A673 (cell line): ENCODE results near the gene SCN1B. TPM values are rescaled to one million over a fixed set of nuclear protein-coding genes. Genes with fewer than 3 reads are reported as not detected.

Source experiments
- Bru-seq: library from RNA; stranded (reverse); fragments of 400-500 nt; gene quantifications from one replicate; lab custom pipeline; 2021; lab: Mats Ljungman, UMichigan
- BruChase-seq, 2 experiments: library from RNA; stranded (reverse); fragments of 400-500 nt; gene quantifications; one replicate each; lab custom pipeline; 2021; lab: Mats Ljungman, UMichigan
- BruUV-seq: library from RNA; stranded (reverse); fragments of 400-500 nt; replicated peaks from 2 replicates; lab custom pipeline; 2021; lab: Mats Ljungman, UMichigan
- CTCF ChIA-PET: fragments of 300-600 bp; sonication (Branson Sonifier 250); formaldehyde crosslinking; loops from one replicate; lab custom pipeline; 2022; ENCODE audit warnings: antibody characterized with exemption; lab: Charles Lee
- POLR2A ChIA-PET: fragments of 300-600 bp; sonication (Branson Sonifier 250); formaldehyde crosslinking; loops from one replicate; lab custom pipeline; 2022; ENCODE audit warnings: antibody characterized with exemption; ENCODE audit not compliant: low non-redundant PET; lab: Charles Lee
- DNase-seq: peaks from one replicate; pipeline ENCODE4 v3.0.0-alpha.2; 2015; ENCODE audit warnings: low spot score
- H3K27ac ChIP-seq: fragments of 200-600 bp; sonication (generic); 2 replicates; pipeline ENCODE4 v1.5.1; 2016; ENCODE audit warnings: mixed run types, low read depth, mild to moderate bottlenecking, mixed read lengths, antibody characterized with exemption, low read length; ENCODE audit not compliant: poor library complexity, severe bottlenecking
- H3K27me3 ChIP-seq: fragments of 200-600 bp; sonication (generic); replicated peaks from 2 replicates; pipeline ENCODE4 v1.6.1; 2017; ENCODE audit warnings: mixed run types, low read depth, mild to moderate bottlenecking, mixed read lengths, antibody characterized with exemption, low read length; ENCODE audit not compliant: insufficient read depth, poor library complexity
- H3K36me3 ChIP-seq: fragments of 200-600 bp; sonication (generic); 2 replicates; pipeline ENCODE4 v1.6.1; 2016; ENCODE audit warnings: mixed run types, mild to moderate bottlenecking, mixed read lengths, antibody characterized with exemption, low read length; ENCODE audit not compliant: insufficient read depth, poor library complexity, severe bottlenecking
- H3K4me1 ChIP-seq: fragments of 200-600 bp; sonication (generic); 2 replicates; pipeline ENCODE4 v1.6.1; 2017; ENCODE audit warnings: mixed run types, mild to moderate bottlenecking, mixed read lengths, antibody characterized with exemption, low read length; ENCODE audit not compliant: insufficient read depth, poor library complexity, severe bottlenecking
- H3K4me3 ChIP-seq: fragments of 200-600 bp; sonication (generic); 2 replicates; pipeline ENCODE4 v1.5.1; 2016; ENCODE audit warnings: low read depth, mixed run types, mild to moderate bottlenecking, mixed read lengths, low read length; ENCODE audit not compliant: poor library complexity, severe bottlenecking
- H3K9me3 ChIP-seq: fragments of 200-600 bp; sonication (generic); 2 replicates; pipeline ENCODE4 v1.6.1; 2016; ENCODE audit warnings: mixed run types, low read depth, mild to moderate bottlenecking, mixed read lengths, antibody characterized with exemption, low read length; ENCODE audit not compliant: poor library complexity, severe bottlenecking
- EZH2 ChIP-seq: fragments of 200-600 bp; sonication (generic); IDR thresholded peaks from 2 replicates; pipeline ENCODE4 v1.6.1; 2017; ENCODE audit warnings: borderline replicate concordance, low read depth, mild to moderate bottlenecking, mixed read lengths, antibody characterized with exemption, low read length; ENCODE audit not compliant: poor library complexity, severe bottlenecking
- intact Hi-C: fragments of 100-400 bp; cut with micrococcal nuclease; formaldehyde crosslinking; loops from one replicate; pipeline ENCODE4 v1.10.0; 2022; ENCODE audit not compliant: unreplicated experiment
- long read RNA-seq: library from polyadenylated mRNA; stranded (forward); transcript quantifications from one replicate; pipeline ENCODE4 v2.0.0, GENCODE V29; 2022
- total RNA-seq: library from RNA; stranded (reverse); gene quantifications from 2 replicates; pipeline ENCODE4 v1.2.3, GENCODE V29; 2021
- TF ChIP-seq, protein P1 (sequence below): fragments of 300-800, 200-600 bp; sonication (generic); conservative IDR thresholded peaks from 2 replicates; pipeline ENCODE4 v1.5.1; 2017; ENCODE audit warnings: low read depth, mild to moderate bottlenecking, antibody characterized with exemption, low read length, moderate library complexity, mixed read lengths

The SCN1B gene
- total RNA-seq (2.0 and 2.3 TPM in 2 replicates), Bru-seq, nascent RNA (percentile 30 among the genes with signal in this experiment), BruChase-seq, experiment 1, labeled RNA remaining after a 2-hour chase (percentile 31 among the genes with signal in this experiment), BruChase-seq, experiment 2, labeled RNA remaining after a 6-hour chase (percentile 39 among the genes with signal in this experiment)
- long read RNA-seq, partial matches to known transcripts: 1 of 1 reads
- long read RNA-seq, other reads (novel, unspliced or antisense): 0 of 1 reads

DNA sequence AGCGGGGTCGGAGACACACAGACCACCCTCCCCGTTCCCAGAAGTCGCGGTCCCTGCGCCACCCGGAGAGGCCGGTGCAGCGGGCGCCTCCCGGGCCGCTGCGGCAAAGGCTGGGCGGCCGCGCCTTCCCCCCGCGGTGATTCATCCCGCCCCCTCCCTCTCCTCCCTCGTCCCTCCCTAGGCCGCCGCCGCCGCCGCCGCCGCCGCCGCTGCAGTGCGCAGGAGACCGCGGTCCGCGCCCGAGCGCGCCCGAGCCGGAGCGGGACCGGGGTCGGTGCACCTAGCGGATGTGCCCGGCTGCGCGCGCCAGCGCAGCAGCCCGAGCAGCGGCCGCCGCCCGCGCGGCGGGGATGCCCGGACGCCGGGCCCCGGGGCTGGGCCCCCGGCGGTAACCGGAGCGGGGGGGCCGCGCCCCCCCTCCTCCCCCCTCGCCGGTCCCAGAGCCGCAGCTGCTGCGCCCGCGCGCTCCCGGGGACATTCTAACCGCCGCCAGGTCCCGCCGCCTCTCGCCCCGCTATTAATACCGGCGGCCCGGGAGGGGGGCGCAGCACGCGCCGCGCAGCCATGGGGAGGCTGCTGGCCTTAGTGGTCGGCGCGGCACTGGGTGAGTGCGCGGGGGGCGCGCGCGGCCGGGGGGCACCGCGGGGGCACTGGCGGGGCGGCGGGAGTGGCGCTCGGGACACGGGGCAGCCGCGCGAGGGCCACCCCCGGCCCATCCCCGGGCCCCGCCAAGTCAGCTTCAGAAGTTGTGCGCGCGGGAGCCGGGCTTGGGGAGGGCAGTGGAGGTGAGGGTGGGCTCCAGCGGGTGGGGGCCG is at the start of gene SCN1B:
SCN1B (plus strand) TSS at position 214 of the 815 bp plus-strand sequence; CDS start at position 565, 351 bp downstream.
- intact Hi-C loops: no loop called here
- Histone ChIP-seq H3K9me3 (no peaks in the 10 kb centered on the region), H3K27me3 (no peaks in the 10 kb centered on the region), H3K27ac (no peak within 1 kb of the TSS), H3K36me3 (peaks cover 14% of the 10 kb centered on the region), H3K4me3 (peak within 1 kb of the TSS; percentile 48), H3K4me1 (no peaks in the 10 kb centered on the region)
- CTCF ChIA-PET: interaction anchor here (0.5 to 0.6 kb wide), 3 partner anchors 14 to 662 kb away, joined by 3 to 4 read pairs (median 3); no protein-coding TSS in a partner anchor
- POLR2A ChIA-PET: no interaction called here
- peak; percentile 78 for DNase-seq
- BruUV-seq: no TSS peak
- TF ChIP-seq, protein P1, sequence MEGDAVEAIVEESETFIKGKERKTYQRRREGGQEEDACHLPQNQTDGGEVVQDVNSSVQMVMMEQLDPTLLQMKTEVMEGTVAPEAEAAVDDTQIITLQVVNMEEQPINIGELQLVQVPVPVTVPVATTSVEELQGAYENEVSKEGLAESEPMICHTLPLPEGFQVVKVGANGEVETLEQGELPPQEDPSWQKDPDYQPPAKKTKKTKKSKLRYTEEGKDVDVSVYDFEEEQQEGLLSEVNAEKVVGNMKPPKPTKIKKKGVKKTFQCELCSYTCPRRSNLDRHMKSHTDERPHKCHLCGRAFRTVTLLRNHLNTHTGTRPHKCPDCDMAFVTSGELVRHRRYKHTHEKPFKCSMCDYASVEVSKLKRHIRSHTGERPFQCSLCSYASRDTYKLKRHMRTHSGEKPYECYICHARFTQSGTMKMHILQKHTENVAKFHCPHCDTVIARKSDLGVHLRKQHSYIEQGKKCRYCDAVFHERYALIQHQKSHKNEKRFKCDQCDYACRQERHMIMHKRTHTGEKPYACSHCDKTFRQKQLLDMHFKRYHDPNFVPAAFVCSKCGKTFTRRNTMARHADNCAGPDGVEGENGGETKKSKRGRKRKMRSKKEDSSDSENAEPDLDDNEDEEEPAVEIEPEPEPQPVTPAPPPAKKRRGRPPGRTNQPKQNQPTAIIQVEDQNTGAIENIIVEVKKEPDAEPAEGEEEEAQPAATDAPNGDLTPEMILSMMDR: no peak
- no peak for TF ChIP-seq EZH2

GRCh38 chr19:34982275-34982674 is 48.0 kb upstream of the SCN1B start:
- ChIA-PET POLR2A (no interaction called here), CTCF (no interaction called here)
- no TSS peak for BruUV-seq

DNA sequence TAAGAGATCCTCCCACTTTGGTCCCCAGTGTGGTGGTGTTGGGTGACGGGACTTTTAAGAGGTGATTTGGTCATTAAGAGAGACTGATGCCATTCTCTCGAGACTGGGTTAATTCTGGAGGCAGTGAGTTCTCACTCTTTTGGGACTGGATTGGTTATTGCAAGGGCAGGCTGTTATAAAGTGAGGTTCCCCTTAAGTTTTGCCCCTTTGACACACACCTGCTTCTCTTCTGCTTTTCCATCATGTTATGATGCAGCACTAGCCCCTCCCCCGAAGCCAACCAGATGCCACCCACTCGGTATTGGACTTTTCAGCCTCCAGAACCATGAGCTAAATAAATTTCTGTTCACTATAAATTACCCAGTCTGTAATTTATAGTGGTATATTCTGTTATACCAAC is 46.5 kb upstream of the SCN1B start:
- Histone ChIP-seq H3K27ac (no peak overlapping the region), H3K4me3 (no peak overlapping the region), H3K36me3 (no peaks in the 10 kb centered on the region), H3K27me3 (no peaks in the 10 kb centered on the region), H3K9me3 (peaks cover 8% of the 10 kb centered on the region), H3K4me1 (peaks cover 10% of the 10 kb centered on the region)
- intact Hi-C loops: no loop called here
- BruUV-seq: no TSS peak
- ChIA-PET CTCF (interaction anchor here (0.6 kb wide), 1 partner anchor 47 kb away, joined by 3 read pairs; no protein-coding TSS in a partner anchor), POLR2A (no interaction called here)
- no peak for DNase-seq
- TF ChIP-seq, protein P1: no peak
- TF ChIP-seq EZH2: no peak

More at GRCh38 chr19:34982275-34982674, 48.0 kb upstream of the SCN1B start:
- DNase-seq: no peak
- Histone ChIP-seq H3K4me3 (no peak overlapping the region), H3K36me3 (no peaks in the 10 kb centered on the region), H3K4me1 (peaks cover 10% of the 10 kb centered on the region), H3K9me3 (peaks cover 8% of the 10 kb centered on the region), H3K27me3 (no peaks in the 10 kb centered on the region), H3K27ac (no peak overlapping the region)
- intact Hi-C loops: no loop called here
- TF ChIP-seq, protein P1: no peak
- no peak for TF ChIP-seq EZH2
